ENCODE data around the gene KCNB1. TPM values are rescaled to one million over a fixed set of nuclear protein-coding genes. Genes with fewer than 3 reads are reported as not detected.

Gene KCNB1
- total RNA-seq, 1 donor from 2014 or later, result 2.1 TPM

- Histone ChIP-seq H3K9me3 (ENCODE audit: control insufficient read depth in 3 of 3, low read length in 3 of 3) (no peaks in the 10 kb centered on the region), H3K4me1 (ENCODE audit: control insufficient read depth in 3 of 3, insufficient read depth in 3 of 3, low read length in 3 of 3) (peaks cover 6 to 27% (median 13%) of the 10 kb centered on the region in 3 donors), H3K27me3 (ENCODE audit: control insufficient read depth in 3 of 3, insufficient read depth in 3 of 3, low read length in 3 of 3) (peaks cover 0 to 5% (median 0%) of the 10 kb centered on the region in 3 donors), H3K9ac (ENCODE audit: low read depth in 1 of 3, low read length in 3 of 3) (no peak overlapping the region), H3K27ac (ENCODE audit: low read depth, low read length) (no peak overlapping the region), H3K36me3 (ENCODE audit: control insufficient read depth in 3 of 3, insufficient read depth in 3 of 3, low read length in 3 of 3) (peaks cover 0 to 5% (median 3%) of the 10 kb centered on the region in 3 donors), H3K4me3 (ENCODE audit: low read length in 3 of 3) (no peak overlapping the region)
Measured at GRCh38 chr20:49477200-49477599, 5.3 kb downstream of the KCNB1 start.

DNA sequence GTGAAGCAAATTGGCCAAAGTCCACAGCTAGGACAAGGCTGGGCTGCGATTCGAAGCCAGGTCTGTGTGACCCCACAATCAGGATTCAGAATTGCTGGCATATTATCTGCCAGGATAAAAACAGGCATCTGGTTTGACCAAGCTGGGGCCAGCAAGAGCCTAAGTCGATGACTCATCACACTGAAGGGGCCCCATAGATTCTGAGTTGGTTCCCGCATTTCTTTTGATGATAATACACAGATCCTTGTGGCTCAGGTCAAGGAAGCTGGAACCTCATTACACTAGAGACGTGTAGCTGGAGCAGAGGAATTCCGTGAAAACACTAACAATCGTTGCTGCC is 6.5 kb downstream of the KCNB1 start:
- Histone ChIP-seq H3K27me3 (ENCODE audit: control insufficient read depth in 3 of 3, insufficient read depth in 3 of 3, low read length in 3 of 3) (no peaks in the 10 kb centered on the region), H3K9ac (ENCODE audit: low read depth in 1 of 3, low read length in 3 of 3) (no peak overlapping the region), H3K4me1 (ENCODE audit: control insufficient read depth in 3 of 3, insufficient read depth in 3 of 3, low read length in 3 of 3) (peaks cover 6 to 19% (median 13%) of the 10 kb centered on the region in 3 donors), H3K36me3 (ENCODE audit: control insufficient read depth in 3 of 3, insufficient read depth in 3 of 3, low read length in 3 of 3) (peaks cover 0 to 3% (median 0%) of the 10 kb centered on the region in 3 donors), H3K27ac (ENCODE audit: low read depth, low read length) (no peak overlapping the region), H3K4me3 (ENCODE audit: low read length in 3 of 3) (no peak overlapping the region), H3K9me3 (ENCODE audit: control insufficient read depth in 3 of 3, low read length in 3 of 3) (no peaks in the 10 kb centered on the region)

- H3K27me3 ChIP-seq (ENCODE audit: control insufficient read depth in 3 of 3, insufficient read depth in 3 of 3, low read length in 3 of 3), result no peaks in the 10 kb centered on the region
- H3K36me3 ChIP-seq (ENCODE audit: control insufficient read depth in 3 of 3, insufficient read depth in 3 of 3, low read length in 3 of 3), result peaks cover 0 to 3% (median 0%) of the 10 kb centered on the region in 3 donors
- H3K4me1 ChIP-seq (ENCODE audit: control insufficient read depth in 3 of 3, insufficient read depth in 3 of 3, low read length in 3 of 3), result peaks cover 6 to 18% (median 13%) of the 10 kb centered on the region in 3 donors
- H3K4me3 ChIP-seq (ENCODE audit: low read length in 3 of 3), result no peak overlapping the region
- no peak overlapping the region for H3K9ac ChIP-seq (ENCODE audit: low read depth in 1 of 3, low read length in 3 of 3)
- H3K27ac ChIP-seq (ENCODE audit: low read depth, low read length), result no peak overlapping the region
- no peaks in the 10 kb centered on the region for H3K9me3 ChIP-seq (ENCODE audit: control insufficient read depth in 3 of 3, low read length in 3 of 3)
Measured at GRCh38 chr20:49475292-49476015, 7.0 kb downstream of the KCNB1 start.

DNA sequence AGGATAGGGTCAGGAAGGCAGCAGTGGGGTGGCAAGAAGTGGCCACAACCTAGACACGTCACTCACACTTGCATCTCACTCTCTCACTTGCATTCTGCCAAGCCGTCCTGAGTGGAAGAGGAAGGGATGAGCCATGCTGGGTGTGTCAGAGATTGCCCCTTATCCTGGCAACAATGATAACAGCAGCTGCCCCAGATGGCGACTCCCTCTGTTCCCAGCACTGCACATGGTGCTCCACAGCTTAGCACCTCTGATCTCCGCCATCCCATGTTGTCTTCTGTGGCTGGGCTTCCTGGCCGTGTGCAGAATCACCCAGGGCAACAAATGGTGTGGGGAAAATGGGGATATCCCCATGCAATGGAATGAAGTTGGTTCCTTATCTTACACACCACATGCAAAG is 11.1 kb downstream of the KCNB1 start:
- H3K9me3 ChIP-seq (ENCODE audit: control insufficient read depth in 3 of 3, low read length in 3 of 3), result no peaks in the 10 kb centered on the region
- peaks cover 0 to 5% (median 0%) of the 10 kb centered on the region in 3 donors for H3K36me3 ChIP-seq (ENCODE audit: control insufficient read depth in 3 of 3, insufficient read depth in 3 of 3, low read length in 3 of 3)
- no peak overlapping the region for H3K27ac ChIP-seq (ENCODE audit: low read depth, low read length)
- no peak overlapping the region for H3K9ac ChIP-seq (ENCODE audit: low read depth in 1 of 3, low read length in 3 of 3)
- no peak overlapping the region for H3K4me3 ChIP-seq (ENCODE audit: low read length in 3 of 3)
- no peaks in the 10 kb centered on the region for H3K27me3 ChIP-seq (ENCODE audit: control insufficient read depth in 3 of 3, insufficient read depth in 3 of 3, low read length in 3 of 3)
- H3K4me1 ChIP-seq (ENCODE audit: control insufficient read depth in 3 of 3, insufficient read depth in 3 of 3, low read length in 3 of 3), result peaks cover 0 to 8% (median 7%) of the 10 kb centered on the region in 3 donors

- H3K27ac ChIP-seq (ENCODE audit: low read depth, low read length), result no peak overlapping the region
- no peaks in the 10 kb centered on the region for H3K27me3 ChIP-seq (ENCODE audit: control insufficient read depth in 3 of 3, insufficient read depth in 3 of 3, low read length in 3 of 3)
- H3K4me3 ChIP-seq (ENCODE audit: low read length in 3 of 3), result no peak overlapping the region
- H3K4me1 ChIP-seq (ENCODE audit: control insufficient read depth in 3 of 3, insufficient read depth in 3 of 3, low read length in 3 of 3), result peaks cover 0 to 8% (median 7%) of the 10 kb centered on the region in 3 donors
- peaks cover 0 to 5% (median 0%) of the 10 kb centered on the region in 3 donors for H3K36me3 ChIP-seq (ENCODE audit: control insufficient read depth in 3 of 3, insufficient read depth in 3 of 3, low read length in 3 of 3)
- no peak overlapping the region for H3K9ac ChIP-seq (ENCODE audit: low read depth in 1 of 3, low read length in 3 of 3)
- no peaks in the 10 kb centered on the region for H3K9me3 ChIP-seq (ENCODE audit: control insufficient read depth in 3 of 3, low read length in 3 of 3)
Measured at GRCh38 chr20:49470922-49471321, 11.5 kb downstream of the KCNB1 start.

- H3K9me3 ChIP-seq (ENCODE audit: control insufficient read depth in 3 of 3, low read length in 3 of 3), result no peaks in the 10 kb centered on the region
- peaks cover 0 to 2% (median 0%) of the 10 kb centered on the region in 3 donors for H3K36me3 ChIP-seq (ENCODE audit: control insufficient read depth in 3 of 3, insufficient read depth in 3 of 3, low read length in 3 of 3)
- H3K4me3 ChIP-seq (ENCODE audit: low read length in 3 of 3), result no peak overlapping the region
- no peak overlapping the region for H3K9ac ChIP-seq (ENCODE audit: low read depth in 1 of 3, low read length in 3 of 3)
- H3K4me1 ChIP-seq (ENCODE audit: control insufficient read depth in 3 of 3, insufficient read depth in 3 of 3, low read length in 3 of 3), result no peaks in the 10 kb centered on the region
- no peak overlapping the region for H3K27ac ChIP-seq (ENCODE audit: low read depth, low read length)
- H3K27me3 ChIP-seq (ENCODE audit: control insufficient read depth in 3 of 3, insufficient read depth in 3 of 3, low read length in 3 of 3), result no peaks in the 10 kb centered on the region
Measured at GRCh38 chr20:49469060-49469459, 13.4 kb downstream of the KCNB1 start.

DNA sequence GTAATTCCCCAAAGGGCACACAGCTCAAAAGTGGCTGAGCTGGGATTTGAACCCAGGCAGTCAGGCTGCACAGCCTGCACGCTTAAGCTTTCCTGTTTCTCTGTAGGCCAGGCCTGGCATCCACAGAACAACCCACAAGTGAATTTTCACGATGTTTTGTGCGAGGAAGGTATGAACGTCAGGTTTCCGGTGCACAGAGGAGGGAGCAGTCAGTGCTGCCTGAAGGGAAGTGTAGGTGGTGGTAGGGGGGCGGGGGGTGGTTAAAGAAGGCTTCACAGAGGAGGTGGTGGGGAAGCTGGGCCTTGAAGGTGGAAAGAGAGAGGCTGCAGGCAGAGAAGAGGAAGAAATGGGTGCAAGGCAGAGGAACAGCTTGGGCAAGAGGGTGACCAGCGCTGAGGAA is 14.1 kb downstream of the KCNB1 start:
- Histone ChIP-seq H3K27ac (ENCODE audit: low read depth, low read length) (no peak overlapping the region), H3K9me3 (ENCODE audit: control insufficient read depth in 3 of 3, low read length in 3 of 3) (no peaks in the 10 kb centered on the region), H3K27me3 (ENCODE audit: control insufficient read depth in 3 of 3, insufficient read depth in 3 of 3, low read length in 3 of 3) (no peaks in the 10 kb centered on the region), H3K9ac (ENCODE audit: low read depth in 1 of 3, low read length in 3 of 3) (no peak overlapping the region), H3K4me3 (ENCODE audit: low read length in 3 of 3) (no peak overlapping the region), H3K36me3 (ENCODE audit: control insufficient read depth in 3 of 3, insufficient read depth in 3 of 3, low read length in 3 of 3) (peaks cover 0 to 2% (median 0%) of the 10 kb centered on the region in 3 donors), H3K4me1 (ENCODE audit: control insufficient read depth in 3 of 3, insufficient read depth in 3 of 3, low read length in 3 of 3) (no peaks in the 10 kb centered on the region)

DNA sequence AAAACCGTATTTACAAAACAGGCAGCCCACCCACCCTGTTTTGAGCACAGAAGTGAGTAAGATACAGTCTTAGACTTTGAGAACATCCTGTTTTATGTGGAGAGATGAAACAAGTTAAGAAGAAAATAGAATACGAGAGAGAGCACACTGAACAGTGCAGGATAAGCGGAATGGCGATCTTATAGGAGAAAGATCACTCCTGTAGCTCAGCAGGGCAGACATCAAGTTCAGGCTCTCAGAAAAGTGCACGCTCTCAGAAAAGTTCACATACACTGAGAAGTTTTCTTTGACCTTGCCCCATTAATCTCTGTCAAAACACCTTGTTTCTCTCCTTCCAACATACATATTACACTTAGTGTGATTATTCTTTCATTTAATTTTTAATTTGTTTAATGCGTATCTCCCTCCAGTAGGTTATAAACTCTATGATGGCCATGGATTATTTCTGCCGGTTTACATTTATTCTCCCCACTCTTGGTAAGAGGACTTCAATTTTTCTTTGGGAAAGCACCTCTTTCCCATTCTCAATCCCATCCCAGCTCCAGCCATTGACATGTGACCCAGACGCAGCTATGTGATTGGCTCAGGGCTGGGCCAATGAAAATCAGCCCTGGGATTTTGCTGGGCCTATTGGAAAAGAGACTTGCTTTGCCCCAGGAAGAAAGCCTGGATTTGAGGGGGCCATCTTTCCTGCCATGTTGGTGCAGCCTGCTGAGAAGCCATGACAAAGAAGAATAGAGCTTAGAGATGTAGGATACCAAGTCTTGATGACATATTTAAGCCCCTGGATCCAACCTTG is 16.2 kb downstream of the KCNB1 start:
- Histone ChIP-seq H3K4me3 (ENCODE audit: low read length in 3 of 3) (no peak overlapping the region), H3K9ac (ENCODE audit: low read depth in 1 of 3, low read length in 3 of 3) (no peak overlapping the region), H3K9me3 (ENCODE audit: control insufficient read depth in 3 of 3, low read length in 3 of 3) (no peaks in the 10 kb centered on the region), H3K27ac (ENCODE audit: low read depth, low read length) (no peak overlapping the region), H3K4me1 (ENCODE audit: control insufficient read depth in 3 of 3, insufficient read depth in 3 of 3, low read length in 3 of 3) (no peaks in the 10 kb centered on the region), H3K27me3 (ENCODE audit: control insufficient read depth in 3 of 3, insufficient read depth in 3 of 3, low read length in 3 of 3) (no peaks in the 10 kb centered on the region), H3K36me3 (ENCODE audit: control insufficient read depth in 3 of 3, insufficient read depth in 3 of 3, low read length in 3 of 3) (peaks cover 0 to 2% (median 0%) of the 10 kb centered on the region in 3 donors)

GRCh38 chr20:49464556-49464955 is 17.9 kb downstream of the KCNB1 start:
- H3K27ac ChIP-seq (ENCODE audit: low read depth, low read length), result no peak overlapping the region
- no peaks in the 10 kb centered on the region for H3K27me3 ChIP-seq (ENCODE audit: control insufficient read depth in 3 of 3, insufficient read depth in 3 of 3, low read length in 3 of 3)
- peaks cover 0 to 2% (median 0%) of the 10 kb centered on the region in 3 donors for H3K4me1 ChIP-seq (ENCODE audit: control insufficient read depth in 3 of 3, insufficient read depth in 3 of 3, low read length in 3 of 3)
- no peak overlapping the region for H3K4me3 ChIP-seq (ENCODE audit: low read length in 3 of 3)
- H3K9me3 ChIP-seq (ENCODE audit: control insufficient read depth in 3 of 3, low read length in 3 of 3), result no peaks in the 10 kb centered on the region
- no peak overlapping the region for H3K9ac ChIP-seq (ENCODE audit: low read depth in 1 of 3, low read length in 3 of 3)
- H3K36me3 ChIP-seq (ENCODE audit: control insufficient read depth in 3 of 3, insufficient read depth in 3 of 3, low read length in 3 of 3), result peaks cover 0 to 2% (median 0%) of the 10 kb centered on the region in 3 donors

GRCh38 chr20:49462626-49463025 is 19.8 kb downstream of the KCNB1 start:
- Histone ChIP-seq H3K9me3 (ENCODE audit: control insufficient read depth in 3 of 3, low read length in 3 of 3) (no peaks in the 10 kb centered on the region), H3K4me3 (ENCODE audit: low read length in 3 of 3) (no peak overlapping the region), H3K27me3 (ENCODE audit: control insufficient read depth in 3 of 3, insufficient read depth in 3 of 3, low read length in 3 of 3) (no peaks in the 10 kb centered on the region), H3K4me1 (ENCODE audit: control insufficient read depth in 3 of 3, insufficient read depth in 3 of 3, low read length in 3 of 3) (peaks cover 0 to 2% (median 0%) of the 10 kb centered on the region in 3 donors), H3K9ac (ENCODE audit: low read depth in 1 of 3, low read length in 3 of 3) (no peak overlapping the region), H3K36me3 (ENCODE audit: control insufficient read depth in 3 of 3, insufficient read depth in 3 of 3, low read length in 3 of 3) (no peaks in the 10 kb centered on the region), H3K27ac (ENCODE audit: low read depth, low read length) (no peak overlapping the region)

Measured in skeletal muscle tissue (tissue), 4 donors.